GM18907 (cell line): ENCODE data around the gene PSMD5.

Source experiments
- ATAC-seq: cut with Tn5 transposase; IDR thresholded peaks from one replicate; pipeline ENCODE4 v1.9.1; 2021; ENCODE audit warnings: mild to moderate bottlenecking, moderate library complexity; ENCODE audit not compliant: unreplicated experiment

The PSMD5 gene

DNA sequence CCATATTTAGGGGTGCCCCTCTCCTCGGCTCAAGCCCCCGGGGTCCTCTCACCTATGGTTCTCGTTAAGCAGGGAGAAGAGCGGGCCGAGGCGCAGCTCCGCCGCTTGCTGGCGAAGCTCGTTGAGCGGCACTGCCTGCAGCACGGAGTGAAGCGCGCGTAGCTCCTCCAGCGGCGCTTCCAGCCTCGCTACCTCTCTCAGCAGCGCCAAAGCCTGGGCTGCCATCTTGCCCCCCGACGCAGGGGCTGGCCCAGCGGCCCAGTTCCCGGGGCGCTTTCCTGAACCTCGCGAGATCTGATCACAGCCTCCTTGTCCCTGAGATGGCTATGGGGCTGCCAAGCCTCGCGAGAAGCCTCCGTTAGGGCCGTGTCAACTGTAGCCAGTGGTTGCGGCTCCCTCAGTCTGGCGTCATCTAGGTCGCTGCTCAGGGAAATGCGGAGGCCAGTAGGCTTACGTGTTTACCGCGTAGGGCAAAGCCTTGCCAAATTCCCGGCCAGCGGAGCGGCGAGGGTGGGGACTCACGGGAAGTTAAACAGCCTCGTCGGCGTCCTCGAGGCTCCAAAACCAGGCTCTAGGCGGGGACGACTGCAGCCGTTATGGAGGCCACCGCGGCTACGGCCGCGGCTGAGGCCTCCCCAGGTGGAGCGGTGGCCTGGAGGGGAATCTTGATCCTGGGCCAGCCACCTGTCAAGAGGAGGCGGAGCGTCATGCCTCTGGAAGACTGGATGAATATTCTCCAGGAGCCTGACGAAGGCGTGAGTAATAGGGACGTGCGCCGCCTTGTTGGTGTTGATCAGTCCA is at the start of gene PSMD5:
TSS of gene PSMD5 (minus strand) at position 238 of the 801 bp plus-strand sequence. CDS start at position 225, 13 bp downstream.
- ATAC-seq: peak; percentile 99

GRCh38 chr9:120891884-120892747 is 49.4 kb upstream of the PSMD5 start:
- ATAC-seq: peak; percentile 45

DNA sequence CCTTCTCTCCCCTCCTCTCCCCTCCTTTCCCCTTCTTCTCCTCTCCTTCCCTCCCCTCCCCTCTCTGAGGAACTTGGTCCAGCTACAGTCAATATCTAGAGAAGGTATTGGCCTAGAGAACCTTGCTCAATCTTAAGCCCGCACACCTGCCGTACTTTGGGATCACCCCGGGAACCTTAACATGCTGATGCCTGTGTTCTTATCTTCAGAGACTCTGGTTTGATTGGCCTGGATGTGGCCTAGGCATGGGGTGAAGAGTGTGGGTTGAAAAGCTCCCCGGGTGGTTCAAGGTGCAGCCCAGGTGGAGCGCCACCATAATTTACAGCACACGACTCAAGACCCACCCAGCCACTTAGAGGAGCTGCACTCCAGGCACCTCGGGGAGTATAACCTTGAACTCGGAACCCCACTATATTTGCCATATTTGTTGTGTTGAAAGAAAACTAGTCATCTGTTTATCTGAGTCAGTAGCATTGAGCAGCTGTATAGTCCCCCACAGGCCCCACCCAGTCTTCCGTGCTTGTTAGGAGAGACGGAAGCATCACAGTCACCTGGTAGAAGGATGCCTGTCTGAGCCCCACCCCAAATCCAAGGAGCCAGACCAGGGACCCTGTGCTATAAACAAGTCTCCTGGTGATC is 48.6 kb upstream of the PSMD5 start:
- no peak for ATAC-seq

DNA sequence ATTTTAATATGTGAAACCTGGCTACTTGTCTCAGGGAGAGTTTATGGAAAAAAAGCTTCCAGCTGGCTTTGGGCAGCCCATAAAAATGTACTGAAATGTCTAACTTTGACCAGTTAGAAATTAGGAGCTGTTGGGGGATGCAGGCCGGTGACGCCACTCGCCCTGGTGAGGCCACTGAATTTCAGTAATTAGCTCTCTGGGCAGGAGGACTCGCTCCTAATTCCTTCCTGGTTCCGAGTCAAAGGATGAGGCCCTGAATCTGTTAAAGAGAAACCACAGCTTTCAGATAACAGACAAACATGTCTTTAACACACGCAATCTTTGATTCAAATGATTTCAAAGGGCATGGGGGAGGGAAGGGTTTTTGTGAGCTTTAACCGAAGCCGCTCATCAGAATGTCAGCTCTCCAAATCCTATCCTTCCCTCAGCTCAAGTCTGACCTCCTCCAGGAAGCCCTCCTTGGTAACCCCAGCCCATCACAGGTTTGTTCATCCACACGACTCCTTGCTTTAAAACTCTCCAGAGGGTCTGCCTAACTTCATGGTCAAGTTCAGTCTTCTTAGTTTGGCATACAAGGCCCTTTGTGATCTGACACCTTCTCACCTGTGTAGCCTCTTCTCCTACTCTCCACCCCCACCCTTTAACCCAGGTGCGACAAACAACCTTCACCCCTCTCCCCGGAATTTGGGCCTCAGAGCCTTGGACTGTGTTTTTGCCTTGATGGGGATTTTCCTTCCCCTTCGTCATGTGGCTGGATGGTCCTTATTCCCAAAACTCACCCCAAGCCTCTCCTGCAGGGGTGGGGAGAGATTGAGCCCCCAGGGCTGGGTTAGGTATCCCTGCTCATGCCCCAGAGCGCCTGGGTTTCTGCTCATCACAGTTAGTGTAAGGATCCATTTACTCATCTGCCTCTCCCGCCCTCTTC is 47.9 kb upstream of the PSMD5 start:
- no peak for ATAC-seq

- ATAC-seq: no peak
Measured at GRCh38 chr9:120889606-120890271, 47.0 kb upstream of the PSMD5 start.

GRCh38 chr9:120888626-120889025 is 45.9 kb upstream of the PSMD5 start:
- no peak for ATAC-seq

GRCh38 chr9:120886490-120886967 is 43.8 kb upstream of the PSMD5 start:
- ATAC-seq: no peak

GRCh38 chr9:120885958-120886357 is 43.2 kb upstream of the PSMD5 start:
- ATAC-seq: no peak

- ATAC-seq: no peak
Measured at GRCh38 chr9:120885457-120885856, 42.7 kb upstream of the PSMD5 start.

DNA sequence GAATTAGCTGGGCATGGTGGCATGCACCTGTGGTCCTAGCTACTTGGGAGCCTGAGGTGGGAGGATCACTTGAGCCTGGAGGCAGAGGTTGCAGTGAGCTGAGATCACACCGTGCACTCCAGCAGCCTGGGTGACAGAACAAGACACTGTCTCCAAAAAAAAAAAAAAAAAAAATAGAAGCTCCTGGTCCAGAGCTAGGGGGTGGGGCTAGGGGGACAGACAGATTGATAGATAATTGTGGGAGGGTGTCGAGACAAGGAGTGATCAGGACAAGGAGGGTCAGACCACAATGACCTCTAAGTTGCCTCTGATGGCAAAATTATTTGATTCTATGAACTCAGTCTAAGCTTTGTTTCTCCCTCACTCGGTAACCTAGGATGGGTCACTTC is 40.9 kb upstream of the PSMD5 start:
- ATAC-seq: no peak

DNA sequence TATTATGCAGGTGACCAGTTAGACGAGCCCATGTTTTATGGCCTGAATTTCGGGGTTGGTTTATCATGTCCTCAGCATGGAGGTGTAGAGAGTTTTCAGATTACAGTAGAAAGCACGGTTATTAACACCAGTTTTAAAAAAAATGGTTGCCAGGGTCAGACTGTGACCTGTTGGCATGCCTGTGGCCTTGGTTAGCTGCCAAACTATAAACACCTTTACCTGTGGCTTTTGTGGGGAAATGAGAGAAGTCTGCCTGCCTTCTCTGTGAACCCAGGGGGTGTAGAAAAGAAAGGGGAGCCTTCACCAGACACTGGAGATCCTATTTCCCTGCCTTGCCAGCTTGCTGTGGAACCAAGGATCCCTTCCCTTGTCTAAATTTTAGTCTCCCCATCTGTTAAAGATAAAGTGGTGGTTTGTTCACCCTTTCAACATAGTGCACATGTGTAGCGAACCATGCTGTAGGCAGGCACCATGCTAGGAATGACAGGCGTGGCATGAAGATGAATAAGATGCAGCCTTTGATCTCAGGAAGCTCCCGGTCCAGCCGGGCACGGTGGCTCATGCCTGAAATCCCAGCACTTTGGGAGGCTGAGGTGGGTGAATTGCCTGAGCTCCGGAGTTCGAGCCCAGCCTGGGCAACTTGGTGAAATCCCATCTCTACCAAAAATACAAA is 40.3 kb upstream of the PSMD5 start:
- ATAC-seq: no peak

- ATAC-seq: no peak
Measured at GRCh38 chr9:120879446-120879845, 36.7 kb upstream of the PSMD5 start.

- ATAC-seq: no peak
Measured at GRCh38 chr9:120878188-120879130, 35.7 kb upstream of the PSMD5 start.

DNA sequence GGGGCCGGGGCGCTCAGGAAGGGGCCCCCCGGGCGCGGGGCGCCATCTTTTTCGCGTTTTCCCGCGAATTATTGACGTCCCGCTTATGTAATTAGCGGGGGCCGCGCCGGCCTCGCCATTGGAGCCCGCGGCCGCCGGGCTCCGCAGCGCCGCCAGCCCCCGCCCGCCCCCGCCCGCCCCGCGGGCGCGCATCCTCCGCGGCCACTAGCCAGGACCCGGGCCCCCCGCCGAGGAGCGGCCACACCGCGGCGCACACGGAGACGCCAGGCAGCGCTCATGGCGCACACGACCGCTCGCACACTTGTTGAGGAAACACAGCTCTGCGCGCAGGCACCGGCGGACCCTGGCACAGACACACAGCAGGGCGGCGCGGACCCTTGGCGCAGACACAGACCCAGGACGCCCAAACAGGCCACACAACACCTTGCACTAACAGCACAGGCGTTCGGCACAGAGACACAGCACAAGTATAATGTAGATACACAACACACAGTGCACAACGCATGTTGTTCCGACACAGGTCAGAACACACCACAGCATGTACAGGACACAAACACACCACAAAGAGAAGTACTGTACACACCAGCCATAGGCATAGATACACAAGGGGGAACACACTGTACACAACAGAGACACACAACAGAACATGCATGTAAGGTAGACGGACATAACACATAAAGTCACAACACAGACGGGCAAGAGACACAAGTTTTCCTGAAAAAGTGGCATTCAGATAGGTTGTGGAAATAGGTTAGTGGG is 34.7 kb upstream of the PSMD5 start:
- peak; percentile 42 for ATAC-seq

DNA sequence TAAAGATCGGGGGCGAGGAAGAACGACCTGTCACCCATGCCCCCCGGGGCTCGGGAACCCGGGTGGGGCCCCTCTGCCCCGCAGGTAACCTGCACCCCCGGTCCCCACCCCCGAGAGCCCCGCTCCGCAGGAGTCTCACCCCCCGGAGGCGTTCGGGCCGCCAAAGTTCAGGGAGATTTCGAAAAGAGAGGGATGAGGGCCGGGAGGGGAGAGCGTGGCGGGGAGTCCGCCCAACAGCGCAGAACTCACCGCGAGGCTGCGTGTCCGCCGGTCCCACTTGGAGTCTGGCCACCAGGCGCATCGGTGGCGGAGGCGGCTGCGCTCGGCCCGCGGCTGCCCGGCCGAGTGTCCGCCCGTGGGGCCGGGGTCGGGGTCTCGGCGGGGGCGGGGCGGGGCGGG is 34.1 kb upstream of the PSMD5 start, which contains the start of gene PHF19:
TSS of gene PHF19 (minus strand) at position 347 of the 399 bp plus-strand sequence. CDS start 2,447 bp downstream, outside the sequence.
- peak; percentile 16 for ATAC-seq

- ATAC-seq: peak; percentile 63
Measured at GRCh38 chr9:120875954-120876841, 33.5 kb upstream of the PSMD5 start.
